GM10266 (cell line): ENCODE measurements around the gene FGFR2.

Experiments
- DNase-seq: peaks from one replicate; pipeline ENCODE4 v3.0.0; 2012; ENCODE audit errors: extremely low spot score
- CTCF ChIP-seq: IDR thresholded peaks from 2 replicates; pipeline ENCODE4 v1.5.1; 2012; ENCODE audit warnings: mild to moderate bottlenecking, low read depth; ENCODE audit not compliant: control insufficient read depth, insufficient read depth; ENCODE audit errors: missing control alignments

The FGFR2 gene

GRCh38 chr10:121599947-121600346, 1.7 kb upstream of the FGFR2 start:
- no peak for TF ChIP-seq CTCF
- DNase-seq = no peak

- no peak for DNase-seq
- TF ChIP-seq CTCF = no peak
Observed at GRCh38 chr10:121597504-121598262, 561 bp downstream of the FGFR2 start.

- no peak for TF ChIP-seq CTCF
- no peak for DNase-seq
Observed at GRCh38 chr10:121596689-121597503, 1.3 kb downstream of the FGFR2 start.

GRCh38 chr10:121595806-121596688, 2.2 kb downstream of the FGFR2 start:
- TF ChIP-seq CTCF = no peak
- no peak for DNase-seq

- no peak for TF ChIP-seq CTCF
- no peak for DNase-seq
Observed at GRCh38 chr10:121595351-121595805, 2.9 kb downstream of the FGFR2 start.

- TF ChIP-seq CTCF = no peak
- no peak for DNase-seq
Observed at GRCh38 chr10:121594623-121595350, 3.5 kb downstream of the FGFR2 start.
